GM21367 (cell line): Measurements from ENCODE around the gene STPG2.
"Not testable (repeated sequence)": the region's sequence is repeated elsewhere in the genome, so short reads cannot be mapped to it uniquely, and the experiment has no call there.

Experiments
- ATAC-seq: cut with Tn5 transposase; IDR thresholded peaks from one replicate; pipeline ENCODE4 v1.9.1; 2021; ENCODE audit not compliant: unreplicated experiment

Gene STPG2

DNA sequence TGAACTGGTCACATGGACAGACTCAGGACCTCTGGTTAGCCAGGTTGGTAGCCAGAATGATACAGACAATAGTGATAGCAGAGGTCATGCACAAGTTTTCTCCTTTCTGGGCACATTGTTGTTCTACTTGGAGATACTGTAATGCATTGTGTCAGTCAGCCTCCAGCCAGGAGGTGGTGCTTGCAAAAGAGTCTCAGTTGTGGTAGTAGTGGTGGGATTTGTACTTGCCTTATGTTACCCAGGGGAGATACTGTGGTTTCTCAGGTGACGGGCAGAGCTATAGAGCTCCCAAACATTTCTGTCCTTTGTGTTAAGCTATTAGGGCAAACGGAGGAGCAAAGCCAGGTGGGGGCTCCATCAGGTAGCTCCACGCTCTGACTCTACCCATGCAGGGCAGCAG, 190.5 kb downstream of the STPG2 start:
- no peak for ATAC-seq

DNA sequence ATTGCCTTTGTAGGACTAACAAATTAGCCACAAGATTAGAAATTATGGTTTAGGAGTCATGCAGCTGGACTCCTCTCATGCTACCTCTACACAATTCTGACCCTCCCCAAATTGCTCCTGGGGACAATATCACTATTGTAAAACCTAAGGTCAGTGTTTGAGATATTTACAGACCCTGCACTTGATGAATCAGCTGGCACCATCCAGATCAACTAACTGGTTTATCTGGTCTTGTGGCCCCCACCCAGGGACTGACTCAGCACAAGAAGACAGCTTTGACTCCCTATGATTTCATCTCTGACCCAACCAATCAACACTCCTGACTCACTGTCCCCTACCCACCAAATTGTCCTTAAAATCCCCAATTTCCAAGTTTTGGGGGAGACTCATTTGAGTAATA, 192.4 kb downstream of the STPG2 start:
- no peak for ATAC-seq

DNA sequence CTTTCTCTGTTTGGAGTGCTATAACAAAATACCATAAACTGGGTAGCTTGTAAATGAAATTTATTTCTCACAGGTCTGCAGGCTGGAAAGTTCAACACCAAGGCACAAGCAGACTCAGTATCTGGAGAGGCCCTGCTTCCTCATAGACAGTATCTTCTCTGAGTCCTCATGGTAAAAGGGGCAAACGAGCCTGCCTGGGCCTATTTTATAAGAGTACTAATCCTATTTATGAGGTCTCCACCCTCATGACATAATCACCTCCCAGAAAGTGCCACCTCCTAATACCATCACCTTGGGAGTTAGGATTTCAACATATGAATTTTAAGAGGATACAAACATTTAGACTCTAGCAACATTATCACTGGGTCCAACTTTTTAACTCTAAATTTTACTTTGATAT, 200.3 kb downstream of the STPG2 start:
- no peak for ATAC-seq

DNA sequence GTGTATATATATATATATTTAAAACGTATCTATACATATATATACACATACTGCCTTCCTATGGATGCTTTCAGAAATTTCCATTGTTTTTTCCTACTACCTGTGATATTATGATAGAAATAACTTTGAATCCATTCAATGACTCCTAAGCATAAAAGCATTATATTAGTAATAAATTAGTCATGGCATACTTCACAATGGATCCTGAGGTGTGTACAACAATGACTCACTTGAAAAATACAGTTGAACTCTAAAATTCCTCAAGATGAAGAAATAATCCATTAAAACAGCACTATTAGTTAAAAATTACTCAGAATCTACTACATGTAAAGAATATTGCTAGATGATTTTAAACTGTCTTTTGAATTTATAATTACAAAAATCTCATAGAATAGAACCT, 201.1 kb downstream of the STPG2 start:
- ATAC-seq, result no peak

DNA sequence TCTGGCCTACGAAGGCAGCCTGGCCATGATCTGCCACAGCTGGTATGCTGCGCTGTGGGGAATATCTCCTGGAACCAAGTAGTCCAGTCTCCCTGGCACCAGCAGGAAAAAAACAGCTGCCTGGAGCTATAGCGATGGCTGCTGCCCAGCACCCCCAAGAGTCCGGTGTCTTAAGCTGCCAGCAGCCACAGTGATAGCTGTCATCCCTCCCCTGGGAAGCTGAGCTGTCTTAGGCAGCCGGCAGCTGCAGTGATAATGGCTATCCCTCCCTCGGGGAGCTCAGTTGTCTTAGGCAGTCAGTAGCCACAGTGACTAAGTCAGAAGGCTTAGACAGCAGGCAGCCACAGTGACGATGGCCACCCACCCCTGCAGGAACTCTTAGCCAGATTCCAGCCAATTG, 205.1 kb downstream of the STPG2 start:
- ATAC-seq, result no peak

DNA sequence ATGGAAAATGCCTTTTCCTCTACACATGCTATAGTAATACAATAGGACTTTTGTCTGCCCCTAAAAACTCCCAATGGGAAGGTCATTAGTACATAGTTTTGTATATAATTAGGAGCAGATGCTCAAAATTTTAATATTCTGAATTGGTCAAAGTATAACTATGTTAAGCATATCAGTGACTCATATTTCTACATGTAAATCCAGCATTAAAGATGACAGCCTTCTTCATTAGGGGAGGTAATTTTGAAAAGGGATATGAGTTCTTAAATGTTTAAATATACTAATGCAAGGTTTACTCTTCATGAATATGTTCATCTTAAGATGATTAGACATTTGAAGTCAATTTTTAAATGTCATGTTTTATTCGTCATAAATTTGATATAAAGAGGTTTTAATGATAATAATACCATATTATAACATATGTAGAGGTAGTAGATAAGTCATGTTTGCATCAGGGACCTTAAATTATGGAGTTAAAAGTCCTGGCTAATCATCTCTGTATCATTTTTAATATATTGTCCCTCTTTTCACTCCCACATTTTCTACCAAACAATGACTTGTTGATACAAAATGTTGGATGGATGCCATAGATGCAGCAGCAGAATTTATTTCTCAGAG, 218.8 kb downstream of the STPG2 start:
- no peak for ATAC-seq

DNA sequence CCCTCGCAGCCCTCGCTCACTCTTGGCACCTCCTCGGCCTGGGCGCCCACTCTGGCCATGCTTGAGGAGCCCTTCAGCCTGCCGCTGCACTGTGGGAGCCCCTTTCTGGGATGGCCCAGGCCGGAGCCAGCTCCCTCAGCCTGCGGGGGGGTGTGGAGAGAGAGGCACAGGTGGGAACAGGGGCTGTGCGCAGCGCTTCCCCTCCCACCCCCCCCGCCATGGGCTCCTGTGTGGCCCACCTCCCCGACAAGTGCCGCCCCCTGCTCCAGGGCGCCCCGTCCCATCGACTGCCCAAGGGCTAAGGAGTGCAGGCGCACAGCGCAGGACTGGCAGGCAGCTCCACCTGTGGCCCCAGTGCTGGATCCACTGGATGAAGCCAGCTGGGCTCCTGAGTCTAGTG, 220.2 kb downstream of the STPG2 start:
- ATAC-seq, result no peak

DNA sequence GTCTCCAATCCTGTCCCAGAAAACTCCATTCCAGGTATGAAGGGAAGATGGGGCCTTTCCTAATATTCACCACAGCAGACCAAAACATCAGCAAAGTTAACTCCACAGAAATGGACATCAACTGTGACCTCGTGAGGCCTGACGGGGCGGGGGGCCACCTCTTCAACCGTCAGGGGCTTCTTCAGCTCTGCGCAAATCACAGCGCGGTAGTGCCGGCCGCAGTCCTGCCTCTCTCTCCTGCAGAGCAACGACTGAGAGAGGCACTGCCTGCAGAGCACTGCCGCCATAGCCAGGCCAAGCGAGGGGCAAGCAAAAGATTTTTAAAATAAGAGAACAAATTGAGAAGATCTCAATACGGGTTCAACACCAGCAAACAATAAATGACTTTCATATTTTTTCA, 226.2 kb downstream of the STPG2 start:
- ATAC-seq, result no peak

DNA sequence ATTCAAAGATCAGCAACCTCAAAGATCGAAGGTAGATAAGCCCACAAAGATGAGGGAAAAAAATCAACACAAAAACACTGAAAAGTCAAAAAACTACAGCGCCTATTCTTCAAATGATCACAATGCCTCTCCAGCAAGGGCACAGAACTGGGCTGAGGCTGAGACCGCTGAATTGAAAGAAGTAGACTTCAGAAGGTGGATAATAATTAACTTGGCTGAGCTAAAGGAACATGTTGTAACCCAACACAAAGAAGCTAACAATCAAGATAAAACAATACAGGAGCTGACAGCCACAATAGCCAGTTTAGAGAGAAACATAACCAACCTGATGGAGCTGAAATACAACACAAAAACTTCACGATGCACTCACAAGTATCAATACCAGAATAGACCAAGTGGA, 231.1 kb downstream of the STPG2 start:
- no peak for ATAC-seq

DNA sequence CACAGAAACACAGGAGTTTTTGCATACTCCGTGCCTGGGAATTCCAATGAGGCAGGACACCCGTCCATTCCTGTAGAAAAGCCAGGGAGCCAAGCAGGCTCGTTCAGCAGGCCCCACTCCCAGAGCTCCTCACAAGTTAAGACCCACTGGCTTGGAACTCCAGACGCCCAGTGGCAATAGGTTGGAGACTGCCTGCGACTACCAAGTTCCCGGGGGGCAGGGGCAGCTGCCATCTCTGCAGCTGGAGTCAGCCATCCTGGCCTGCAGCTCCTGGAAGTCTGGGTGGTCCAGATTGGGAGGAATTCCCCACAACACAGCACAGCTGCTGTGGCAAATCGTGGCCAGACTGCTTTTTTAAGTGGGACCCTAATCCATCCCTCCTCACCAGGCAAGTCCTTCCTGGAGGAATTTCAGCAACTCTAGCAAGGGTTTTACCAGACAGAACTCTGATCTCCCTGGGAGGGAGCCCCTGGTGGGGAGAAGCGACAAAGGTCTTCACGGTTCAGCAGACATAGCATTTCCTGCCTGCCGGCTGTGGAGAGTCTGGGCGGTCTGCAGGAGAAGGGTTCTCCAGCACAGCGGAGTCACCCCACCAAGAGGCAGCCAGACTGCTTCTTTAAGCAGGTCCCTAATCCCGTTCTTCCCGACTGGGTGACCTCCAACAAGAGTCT, 231.9 kb downstream of the STPG2 start:
- ATAC-seq, result no peak

DNA sequence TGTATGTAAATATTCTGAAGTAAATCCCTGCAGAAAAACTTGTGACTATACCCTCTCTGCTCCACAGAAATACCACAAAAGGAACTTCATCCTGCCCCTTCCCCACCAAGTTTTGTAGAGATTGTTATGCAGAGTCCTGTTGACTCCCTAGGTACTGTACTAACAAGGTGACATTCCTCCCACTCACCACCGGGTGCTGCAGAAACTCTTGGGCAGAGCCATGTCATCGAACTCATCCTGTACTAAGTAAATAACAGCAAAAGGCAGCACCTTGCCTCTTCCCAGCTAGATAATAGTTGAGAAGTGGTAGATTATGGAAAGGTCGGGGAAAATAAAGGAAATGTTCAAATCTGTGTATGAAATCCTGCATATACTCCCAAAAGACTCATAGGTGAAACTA, 233.3 kb downstream of the STPG2 start:
- ATAC-seq, result no peak

DNA sequence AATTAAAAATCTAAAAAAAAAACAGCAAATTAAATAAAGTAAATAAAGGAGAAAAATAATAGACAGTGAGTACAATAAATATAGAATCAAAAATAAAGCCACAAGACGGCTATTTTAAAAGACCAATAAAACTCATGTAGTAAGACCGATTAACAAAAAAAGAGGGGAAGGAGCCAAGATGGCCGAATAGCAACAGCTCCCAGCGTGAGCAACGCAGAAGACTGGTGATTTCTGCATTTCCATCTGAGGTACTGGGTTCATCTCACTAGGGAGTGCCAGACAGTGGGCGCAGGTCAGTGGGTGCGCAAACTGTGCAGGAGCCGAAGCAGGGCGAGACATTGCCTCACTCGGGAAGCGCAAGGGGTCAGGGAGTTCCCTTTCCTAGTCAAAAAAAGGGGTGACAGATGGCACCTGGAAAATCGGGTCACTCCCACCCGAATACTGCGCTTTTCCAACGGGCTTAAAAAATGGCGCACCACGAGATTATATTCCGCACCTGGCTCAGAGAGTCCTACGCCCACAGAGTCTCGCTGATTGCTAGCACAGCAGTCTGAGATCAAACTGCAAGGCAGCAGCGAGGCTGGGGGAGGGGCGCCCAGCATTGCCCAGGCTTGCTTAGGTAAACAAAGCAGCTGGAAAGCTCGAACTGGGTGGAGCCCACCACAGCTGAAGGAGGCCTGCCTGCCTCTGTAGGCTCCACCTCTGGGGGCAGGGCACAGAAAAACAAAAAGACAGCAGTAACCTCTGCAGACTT, 239.7 kb downstream of the STPG2 start:
- ATAC-seq, result not testable (repeated sequence)

DNA sequence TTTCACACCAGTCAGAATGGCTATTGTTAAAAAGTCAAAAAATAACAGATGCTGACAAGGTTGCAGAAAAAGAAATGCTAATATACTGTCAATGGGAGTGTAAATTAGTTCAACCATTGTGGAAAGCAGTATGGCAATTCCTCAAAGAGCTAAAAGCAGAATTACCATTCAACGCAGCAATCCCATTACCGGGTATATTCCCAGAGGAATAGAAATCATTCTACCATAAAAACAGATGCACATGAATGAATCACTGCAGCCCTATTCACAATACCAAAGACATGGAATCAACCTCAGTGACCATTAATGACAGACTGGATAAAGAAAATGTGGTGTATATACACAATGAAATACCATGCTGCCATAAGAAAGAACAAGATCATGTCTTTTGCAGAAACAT, 243.0 kb downstream of the STPG2 start:
- no peak for ATAC-seq

DNA sequence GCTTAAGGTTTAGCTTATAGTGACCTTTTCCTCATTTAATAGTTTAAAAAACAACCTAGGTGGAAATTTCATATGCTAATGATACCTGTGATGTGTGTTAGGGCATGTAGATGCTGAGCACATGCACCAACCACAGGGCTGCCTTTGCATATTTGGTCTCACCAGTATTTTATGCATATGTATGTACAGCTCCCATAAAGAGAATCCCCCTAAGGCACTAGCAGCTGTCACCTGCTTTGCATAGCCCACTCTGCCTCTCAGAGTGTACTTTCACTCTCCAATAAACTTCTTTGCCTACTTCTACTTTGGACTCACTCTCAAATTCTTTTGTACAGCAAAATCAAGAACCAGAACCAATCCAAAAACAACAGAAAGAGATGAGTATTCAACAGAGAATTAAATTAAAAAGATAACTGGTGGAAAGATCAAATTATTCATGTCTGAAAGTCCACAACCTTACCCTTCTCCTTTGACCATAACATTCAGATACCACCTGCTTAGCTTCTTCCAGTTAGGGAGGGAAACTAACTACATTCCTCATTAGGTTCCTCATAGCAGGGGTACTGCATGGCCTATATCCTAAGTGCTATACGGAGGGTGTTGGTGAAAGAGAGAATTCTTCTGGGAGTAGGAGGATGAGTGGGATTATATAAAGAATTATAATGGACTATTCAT, 250.5 kb downstream of the STPG2 start:
- no peak for ATAC-seq

DNA sequence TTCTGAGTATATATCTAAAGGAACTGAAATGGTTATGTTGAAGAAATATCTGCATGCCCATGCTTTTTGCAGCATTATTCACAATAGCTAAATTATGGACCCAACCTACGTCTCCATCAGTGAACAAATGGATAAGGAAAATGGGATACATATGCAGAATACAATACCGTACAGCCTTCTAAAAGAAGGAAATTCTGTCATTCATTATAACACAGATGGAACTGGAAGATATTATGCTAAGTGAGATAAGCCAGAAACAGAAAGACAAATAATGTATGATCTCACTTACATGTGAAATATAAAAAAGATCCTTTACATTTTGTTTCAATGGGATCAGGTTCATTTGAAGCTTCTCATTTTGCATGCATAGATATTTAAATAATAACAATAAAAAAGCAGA, 263.3 kb downstream of the STPG2 start:
- no peak for ATAC-seq

DNA sequence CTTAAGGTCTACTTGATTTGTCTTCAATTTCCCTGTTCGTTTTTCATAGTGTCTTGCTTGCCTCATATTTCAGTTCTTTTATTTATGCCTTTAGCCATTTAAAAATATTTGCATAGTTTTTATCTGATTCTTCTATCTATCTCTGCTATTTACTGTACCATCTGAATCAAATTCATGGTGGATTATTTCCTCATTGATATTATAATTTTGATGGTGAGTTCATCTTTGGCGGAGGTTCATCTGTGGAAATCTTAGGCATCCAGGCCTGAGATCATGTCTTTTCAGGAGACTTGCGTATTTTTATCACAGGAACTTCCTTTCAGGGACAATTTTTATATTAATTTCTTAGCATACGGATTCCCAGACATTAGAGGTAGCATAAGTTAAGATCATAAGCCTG, 275.2 kb downstream of the STPG2 start:
- ATAC-seq, result no peak

DNA sequence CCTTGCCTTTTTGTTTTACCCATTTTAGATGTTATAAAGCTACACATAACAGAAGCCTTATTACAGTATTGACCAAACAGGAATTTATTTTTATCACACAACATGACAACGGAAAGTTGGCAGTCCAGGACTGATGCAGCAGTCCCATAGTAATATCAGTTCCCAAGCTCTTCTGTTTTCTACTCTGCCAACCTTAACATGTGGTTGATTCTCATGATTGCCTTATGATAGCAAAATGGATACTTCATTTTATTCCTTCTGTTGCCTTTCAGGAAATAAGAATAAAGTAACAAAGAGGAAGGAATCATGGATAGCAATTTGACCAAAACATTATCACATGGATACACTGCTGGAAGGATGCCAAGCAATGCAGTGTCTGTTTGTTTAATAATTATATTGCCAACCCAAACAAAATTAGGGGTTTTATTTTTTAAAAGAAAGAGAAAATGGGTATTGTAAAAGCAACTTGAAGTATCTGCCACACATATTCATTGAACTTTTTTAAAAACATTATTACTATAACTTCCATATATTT, 275.7 kb downstream of the STPG2 start:
- ATAC-seq, result no peak

DNA sequence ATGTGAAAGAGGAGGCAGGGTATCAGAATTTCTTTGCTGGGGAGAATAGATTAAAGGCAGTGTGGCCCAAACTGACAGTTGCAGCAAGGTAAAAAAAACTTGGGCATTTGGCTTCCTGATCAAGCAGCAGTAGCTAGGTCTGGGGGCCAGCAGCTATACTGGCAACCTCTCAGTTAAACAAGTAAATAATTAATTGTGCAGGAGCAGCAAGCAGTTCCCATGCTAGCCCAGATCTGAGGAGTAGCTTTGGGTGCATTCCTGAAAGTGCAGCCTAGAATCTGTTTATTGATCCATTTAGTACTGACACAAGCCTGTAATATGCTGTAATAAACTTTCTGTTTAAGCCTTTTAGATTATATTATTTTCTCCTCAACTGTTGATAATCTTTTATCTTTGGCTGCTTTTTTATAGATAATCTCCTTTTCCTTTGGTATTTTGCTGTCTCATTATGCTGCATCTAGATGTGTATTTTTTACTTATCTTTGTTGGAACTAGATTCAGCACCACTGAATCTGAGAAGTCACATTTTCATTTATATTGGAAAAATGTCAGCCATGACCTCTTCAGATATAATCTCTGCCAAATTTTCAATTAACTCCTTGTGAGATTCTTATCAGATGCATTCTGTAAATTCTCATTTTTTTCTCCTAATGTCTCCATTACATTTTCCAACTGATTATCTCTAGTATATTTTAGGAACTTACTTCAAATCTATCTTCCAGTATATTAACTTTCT, 276.3 kb downstream of the STPG2 start:
- ATAC-seq, result no peak

DNA sequence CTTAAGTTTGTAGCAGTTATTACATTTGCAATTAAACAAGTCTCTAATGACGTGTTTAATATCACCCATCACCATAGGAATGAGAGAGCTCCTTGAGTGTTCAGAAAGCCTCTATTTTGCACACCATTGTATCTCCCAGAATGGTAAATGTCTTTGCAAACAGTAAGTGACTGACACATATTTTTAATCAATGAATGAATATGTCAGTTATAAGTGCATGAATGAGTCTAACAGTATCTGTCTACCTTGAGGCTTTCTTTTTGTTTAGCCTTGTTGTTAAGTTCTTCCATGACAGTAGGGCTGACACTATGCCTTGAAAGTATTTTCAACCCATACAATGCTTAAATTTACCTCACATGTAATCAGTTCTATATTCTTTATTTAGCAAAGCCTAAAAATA, 292.2 kb downstream of the STPG2 start:
- no peak for ATAC-seq

DNA sequence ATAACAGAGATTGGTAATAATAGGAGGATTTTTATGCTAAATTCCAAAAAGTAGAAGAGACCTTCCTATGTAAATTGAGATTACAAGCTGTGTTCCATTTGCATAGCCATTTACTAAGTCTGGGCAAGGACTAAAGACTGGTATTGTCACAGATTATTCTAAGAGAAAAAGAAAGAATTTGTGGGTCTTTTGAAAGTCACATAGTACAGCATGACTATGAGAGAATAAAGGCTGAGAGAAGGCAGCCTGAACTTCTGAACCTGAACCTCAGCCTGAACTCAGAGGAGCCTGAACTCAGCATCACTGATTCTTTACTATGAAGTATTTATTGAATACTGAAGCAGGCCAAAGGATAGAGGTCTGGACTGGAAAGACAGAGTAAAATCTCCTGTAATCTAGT, 297.5 kb downstream of the STPG2 start:
- ATAC-seq, result no peak

DNA sequence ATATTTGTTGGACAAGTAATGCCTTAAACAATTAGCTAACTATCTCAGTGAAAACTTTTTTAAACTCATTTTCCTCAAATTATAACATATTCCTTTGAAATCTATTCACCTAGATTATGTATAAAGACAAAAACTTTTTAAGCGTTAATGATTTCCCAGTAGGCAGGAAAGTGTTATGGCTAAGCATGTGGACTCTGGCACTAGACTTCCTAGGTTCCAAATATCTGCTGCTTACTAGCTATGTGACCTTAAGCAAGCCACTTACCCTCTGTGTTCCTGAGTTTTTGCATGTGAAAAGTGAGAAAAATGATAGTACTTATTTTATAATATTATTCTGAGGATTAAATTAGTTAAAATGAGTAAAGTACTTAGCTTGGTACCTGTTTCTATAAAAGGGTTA, 301.8 kb downstream of the STPG2 start:
- no peak for ATAC-seq
